ENCODE data around the gene SMR3B.

Gene SMR3B

DNA sequence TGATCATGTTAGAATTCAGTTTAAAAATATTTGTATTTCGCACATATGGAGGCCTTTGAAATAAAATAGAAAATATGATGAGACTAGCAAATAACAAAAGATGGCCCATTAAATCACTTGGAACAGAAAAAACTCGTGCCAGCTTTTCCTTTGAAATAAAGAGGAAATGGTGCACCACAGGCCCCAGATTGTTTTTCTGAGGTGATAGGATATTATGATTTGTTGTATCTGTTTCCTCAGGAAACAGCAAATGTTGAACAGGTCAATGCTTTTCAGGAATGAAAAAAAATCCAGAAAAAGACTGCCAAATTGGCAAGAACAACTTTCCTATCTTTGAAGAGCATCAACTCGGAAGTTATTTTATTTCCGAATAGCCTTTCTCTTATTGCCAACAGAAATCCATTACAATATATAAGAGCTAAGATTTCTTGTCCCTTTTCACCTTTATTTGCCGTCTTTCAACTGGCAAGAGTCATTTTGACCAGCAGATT is at the start of gene SMR3B:
TSS of gene SMR3B (plus strand) at position 441 of the 491 bp plus-strand sequence. CDS start 1,380 bp downstream, outside the sequence.
- DNase-seq (ENCODE audit: low spot score): no peak

DNA sequence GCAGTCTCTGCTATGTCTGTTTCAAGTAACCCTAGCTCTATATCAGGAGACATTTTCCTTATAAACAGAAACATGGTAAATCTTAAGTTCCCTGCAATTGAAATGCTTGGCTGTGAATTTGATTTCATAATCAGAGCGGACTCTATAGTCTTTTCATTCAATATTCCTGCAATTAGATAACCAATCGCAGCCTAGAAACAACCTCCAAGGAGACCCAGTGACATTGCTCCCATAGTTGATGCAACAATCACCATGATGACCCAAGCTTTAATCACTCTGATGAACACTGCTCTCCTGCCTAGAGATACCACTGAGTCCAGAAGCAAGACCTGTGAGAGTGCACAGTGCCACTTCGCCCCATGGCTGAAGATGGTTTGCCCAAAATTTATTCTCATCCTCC is 48.2 kb upstream of the SMR3B start, which contains the start of gene CABS1:
TSS of gene CABS1 (plus strand) at position 301 of the 400 bp plus-strand sequence. CDS start at position 360, 59 bp downstream.
- no peak for DNase-seq (ENCODE audit: low spot score)

DNA sequence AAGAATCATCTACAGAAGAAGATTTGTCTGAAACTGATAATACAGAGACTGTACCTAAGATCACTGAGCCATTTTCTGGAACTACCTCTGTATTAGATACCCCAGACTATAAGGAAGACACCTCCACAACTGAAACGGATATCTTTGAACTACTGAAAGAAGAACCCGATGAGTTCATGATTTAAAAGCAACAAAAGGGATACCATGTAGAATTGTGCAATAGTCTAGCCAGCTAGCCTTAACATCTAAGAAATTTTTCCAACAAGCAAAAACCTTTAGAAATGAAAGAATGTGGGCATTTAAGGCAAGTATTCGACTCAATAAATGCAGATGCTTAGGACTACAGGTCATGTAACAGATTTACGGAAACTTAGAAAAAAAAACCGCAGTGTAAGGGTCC is 46.9 kb upstream of the SMR3B start:
- no peak for DNase-seq (ENCODE audit: low spot score)

DNA sequence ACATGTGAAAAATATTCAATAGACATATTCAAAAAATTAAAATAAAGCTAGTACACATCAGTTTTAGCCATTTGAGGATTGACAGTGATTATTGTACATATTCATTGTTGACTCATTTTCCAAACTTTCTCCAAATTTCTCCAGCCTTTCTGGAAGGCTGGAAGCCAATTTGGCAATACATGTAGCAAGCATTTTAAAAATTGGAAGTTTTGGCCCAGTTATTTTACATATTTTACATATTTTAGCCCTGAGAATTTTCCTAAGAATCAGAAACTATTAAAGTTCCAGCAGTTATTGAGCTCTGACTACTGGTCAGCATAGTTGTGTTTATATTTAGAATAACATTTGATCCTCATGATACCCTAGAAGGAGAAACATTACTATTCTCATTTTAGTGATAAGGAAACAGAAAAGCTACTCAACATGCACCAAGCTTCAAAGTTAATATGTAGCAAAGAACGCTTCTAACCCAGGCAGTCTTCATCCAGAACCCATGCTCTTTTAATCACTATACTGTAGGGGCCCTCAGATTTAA is 45.0 kb upstream of the SMR3B start:
- DNase-seq (ENCODE audit: low spot score): no peak

DNA sequence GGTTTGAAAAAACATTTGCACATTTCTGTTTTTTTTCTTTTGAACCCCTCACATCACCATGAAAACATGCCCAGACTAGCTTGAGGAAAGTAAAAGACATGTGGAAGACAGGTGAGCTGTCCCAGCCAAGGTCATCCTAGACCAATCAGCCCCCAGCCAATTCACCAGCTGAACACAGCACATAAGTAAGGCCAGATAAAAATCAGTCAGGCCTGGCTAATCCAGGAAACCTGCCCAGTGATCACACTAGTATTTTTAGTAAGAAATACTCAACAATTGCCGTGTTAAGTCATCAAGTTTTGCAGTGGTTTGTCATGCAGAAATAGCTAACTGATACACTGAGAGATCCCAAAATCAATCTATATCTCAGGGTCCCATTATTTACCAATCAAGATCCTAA is 26.7 kb upstream of the SMR3B start:
- DNase-seq (ENCODE audit: low spot score): no peak

DNA sequence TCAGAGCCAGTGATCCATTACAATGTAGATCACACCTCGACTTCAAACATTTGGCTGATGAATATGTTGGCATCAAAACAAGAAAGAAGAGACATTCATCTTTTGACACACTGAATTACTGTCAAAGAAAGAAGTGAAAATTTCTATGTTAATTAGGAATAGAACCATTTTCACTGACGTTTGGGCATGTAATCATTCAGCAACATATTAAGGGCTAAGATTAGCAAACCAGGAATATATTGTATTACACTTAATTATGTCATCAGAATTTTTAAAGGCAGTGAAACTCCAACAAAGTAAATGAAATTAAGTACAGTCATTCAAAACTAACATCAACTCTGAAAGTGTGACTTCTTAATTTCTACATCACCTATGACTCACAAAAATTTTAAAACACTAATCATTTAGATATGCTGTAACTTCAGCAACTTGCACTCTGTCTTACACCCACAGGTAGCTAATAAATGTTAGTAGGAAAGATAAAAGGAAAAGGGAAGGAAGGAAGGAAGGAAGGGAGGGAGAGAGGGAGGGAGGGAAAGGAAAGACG is 23.7 kb upstream of the SMR3B start:
- DNase-seq (ENCODE audit: low spot score): no peak

DNA sequence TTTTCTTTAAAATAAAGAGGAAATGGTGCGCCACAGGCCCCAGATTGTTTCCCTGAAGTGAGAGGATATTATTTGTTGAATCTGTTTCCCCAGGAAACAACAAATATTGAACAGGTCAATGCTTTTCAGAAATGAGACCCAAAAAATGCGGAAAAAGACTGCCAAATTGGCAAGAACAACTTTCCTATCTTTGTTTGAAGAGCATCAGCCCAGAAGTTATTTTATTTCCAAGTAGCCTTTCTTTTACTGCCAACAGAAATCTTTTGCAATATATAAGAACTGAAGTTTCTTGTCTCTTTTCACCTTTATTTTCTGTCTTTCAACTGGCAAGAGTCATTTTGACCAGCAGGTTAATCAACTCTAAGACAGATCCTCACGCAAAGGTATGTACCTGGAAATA is 22.5 kb upstream of the SMR3B start, which contains the start of gene SMR3A:
TSS of gene SMR3A (plus strand) at position 301 of the 400 bp plus-strand sequence. CDS start 1,356 bp downstream, outside the sequence.
- DNase-seq (ENCODE audit: low spot score): no peak

DNA sequence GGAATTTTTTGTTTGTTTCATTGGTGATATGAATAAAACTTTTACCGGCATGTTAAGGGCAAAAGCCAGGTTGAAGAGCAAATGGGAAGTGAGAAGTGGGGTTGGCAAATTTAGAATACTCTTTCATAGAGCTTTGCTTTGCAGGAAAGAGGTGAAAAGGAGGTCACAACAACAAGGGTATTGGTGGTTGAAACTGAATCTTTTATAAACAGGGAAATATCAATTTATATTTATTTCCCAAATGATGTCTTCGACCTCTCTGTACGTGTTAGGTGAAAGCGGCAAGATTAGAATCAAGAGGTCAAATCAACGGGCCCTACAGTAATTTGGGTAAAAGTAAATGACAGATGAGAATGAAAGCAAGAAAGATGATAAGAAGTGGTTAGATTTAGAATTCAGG is 18.9 kb upstream of the SMR3B start:
- DNase-seq (ENCODE audit: low spot score): no peak

DNA sequence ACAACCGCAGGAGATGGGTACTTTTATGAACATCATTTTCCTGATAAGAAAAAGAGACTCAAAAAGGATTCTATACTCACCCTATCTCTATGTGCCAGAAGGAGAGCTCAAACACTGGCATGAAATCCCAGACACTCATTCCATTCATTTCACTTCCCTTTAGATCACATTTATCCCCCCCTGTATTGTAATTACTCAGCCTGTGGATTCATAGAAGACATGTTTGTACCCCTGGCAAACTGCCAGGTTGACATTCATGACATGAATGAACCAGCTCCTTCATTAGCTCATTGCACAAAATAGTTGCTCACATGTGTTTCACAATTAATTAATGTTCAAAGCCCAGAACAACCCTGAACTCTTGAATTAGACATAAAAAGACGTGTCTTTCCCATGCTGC is 17.5 kb upstream of the SMR3B start:
- DNase-seq (ENCODE audit: low spot score): no peak

DNA sequence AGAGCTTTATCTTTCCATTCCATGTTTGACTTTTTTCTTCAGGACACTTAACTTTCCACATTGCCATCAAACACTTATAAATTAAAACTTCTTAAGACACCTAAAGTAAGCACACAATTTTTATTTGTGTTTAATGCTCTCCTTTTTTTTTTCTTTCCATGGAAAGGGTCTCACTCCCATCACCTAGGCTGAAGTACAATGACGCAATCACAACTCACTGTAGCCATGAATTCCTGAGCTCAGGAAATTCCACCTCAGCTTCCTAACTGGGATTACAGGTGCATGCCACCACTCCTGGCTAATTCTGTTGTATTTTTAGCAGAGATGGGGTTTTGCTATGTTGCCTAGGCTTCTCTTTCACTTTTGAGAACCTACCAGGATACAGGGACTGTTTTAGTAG is 15.1 kb upstream of the SMR3B start:
- no peak for DNase-seq (ENCODE audit: low spot score)

DNA sequence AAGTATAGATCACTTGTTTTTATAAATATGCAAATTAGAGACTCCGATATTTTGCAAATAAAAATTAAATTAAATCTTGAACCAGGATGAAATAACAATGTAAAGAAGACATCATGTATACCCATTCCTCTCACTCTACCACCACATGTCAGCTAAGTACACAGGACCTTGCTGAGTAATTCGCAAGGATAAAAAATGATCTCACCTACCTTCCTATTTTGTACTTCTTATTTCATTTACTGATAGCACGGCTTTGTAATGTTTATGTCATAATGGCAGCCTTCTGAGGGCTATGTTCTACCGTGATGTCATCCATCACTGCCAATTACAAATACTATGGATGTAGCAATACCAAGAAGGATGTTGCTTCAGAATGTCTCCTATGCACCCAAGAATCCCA is 10.9 kb upstream of the SMR3B start:
- no peak for DNase-seq (ENCODE audit: low spot score)

DNA sequence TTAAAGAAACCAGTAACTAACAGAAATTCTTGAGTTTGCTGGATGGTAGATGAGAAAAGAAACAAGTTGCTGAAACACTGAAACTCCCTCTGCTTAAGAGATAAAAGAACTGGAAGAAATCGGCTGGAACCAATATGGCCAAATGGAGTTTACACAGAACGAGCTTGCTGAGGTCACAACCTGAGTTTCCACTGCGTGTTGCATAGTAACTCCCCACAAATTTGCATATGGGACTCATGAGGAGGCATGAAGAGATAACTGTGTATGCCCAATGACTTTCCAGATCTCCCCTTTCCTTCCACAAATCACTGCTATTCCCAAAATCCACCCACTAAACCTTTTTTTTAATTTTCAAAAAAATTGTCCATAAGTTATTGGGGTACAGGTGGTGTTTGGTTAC is 10.2 kb upstream of the SMR3B start:
- no peak for DNase-seq (ENCODE audit: low spot score)

DNA sequence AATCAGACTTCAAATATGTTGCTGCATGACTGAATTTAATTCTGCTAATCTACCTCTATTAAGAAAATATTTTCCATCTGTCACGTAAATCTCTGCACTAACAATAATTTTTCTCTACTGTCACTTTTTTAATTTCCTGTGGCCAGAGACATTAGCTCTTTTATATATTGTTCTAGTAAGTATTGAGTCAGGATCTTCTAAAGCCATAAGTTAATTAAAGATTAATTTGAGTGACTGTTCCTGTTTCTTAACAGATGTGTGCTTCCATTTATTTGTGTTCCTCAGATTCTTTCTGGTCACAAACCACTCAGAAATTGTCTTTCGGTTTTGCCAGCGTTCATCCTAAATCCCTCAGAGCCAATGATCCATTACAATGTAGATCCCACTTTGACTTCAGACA is 2.4 kb upstream of the SMR3B start:
- DNase-seq (ENCODE audit: low spot score): no peak

DNA sequence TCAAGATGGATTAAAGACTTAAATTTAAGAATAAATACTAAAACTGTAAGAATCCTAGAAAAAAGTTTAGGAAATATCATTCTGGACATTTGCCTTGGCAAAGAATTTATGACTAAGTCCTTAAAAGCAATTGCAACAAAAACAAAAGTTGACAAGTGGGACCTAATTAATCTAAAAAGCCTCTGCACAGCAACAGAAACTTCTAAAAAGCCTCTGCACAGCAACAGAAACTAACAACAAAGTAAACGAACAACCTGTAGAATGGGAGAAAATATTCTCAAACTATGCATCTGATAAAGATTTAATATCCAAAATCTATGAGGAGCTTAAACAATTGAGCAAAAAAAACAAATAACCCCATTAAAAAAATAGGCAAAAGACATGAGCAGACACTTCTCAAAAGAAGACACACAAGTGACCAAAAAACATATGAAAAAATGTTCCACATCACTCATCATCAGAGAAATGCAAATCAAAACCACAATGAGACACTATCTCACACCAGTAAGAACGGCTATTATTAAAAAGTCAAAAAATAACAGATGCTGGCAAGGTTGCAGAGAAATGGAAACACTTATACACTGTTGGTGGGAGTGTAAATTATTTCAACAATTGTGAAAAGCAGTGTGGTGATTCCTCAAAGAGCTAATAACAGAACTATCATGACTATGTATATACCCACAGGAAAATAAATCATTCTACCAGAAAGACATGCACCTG is 9.3 kb downstream of the SMR3B start:
- DNase-seq (ENCODE audit: low spot score): no peak

DNA sequence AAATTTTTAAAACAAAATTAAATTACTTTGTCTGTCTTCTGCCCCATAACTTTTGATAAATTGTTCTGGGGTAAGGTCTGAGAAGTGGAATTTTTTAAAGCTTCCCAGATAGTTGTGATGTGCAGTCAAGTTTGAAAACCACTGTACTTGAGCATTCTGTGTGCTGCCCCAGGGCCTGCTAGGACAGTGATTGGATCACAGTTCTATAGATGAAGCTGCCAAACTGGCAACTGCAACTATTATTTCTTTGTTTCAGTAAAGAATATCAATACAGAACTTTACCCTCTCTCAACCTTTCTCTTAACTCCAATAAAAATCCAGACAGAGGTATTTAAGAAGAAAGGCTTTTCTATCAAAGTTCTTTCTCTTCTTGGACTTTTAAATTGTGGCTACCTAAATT is 14.6 kb downstream of the SMR3B start, which contains the start of gene OPRPN:
TSS of gene OPRPN (plus strand) at position 361 of the 400 bp plus-strand sequence. CDS start 1,346 bp downstream, outside the sequence.
- no peak for DNase-seq (ENCODE audit: low spot score)

DNA sequence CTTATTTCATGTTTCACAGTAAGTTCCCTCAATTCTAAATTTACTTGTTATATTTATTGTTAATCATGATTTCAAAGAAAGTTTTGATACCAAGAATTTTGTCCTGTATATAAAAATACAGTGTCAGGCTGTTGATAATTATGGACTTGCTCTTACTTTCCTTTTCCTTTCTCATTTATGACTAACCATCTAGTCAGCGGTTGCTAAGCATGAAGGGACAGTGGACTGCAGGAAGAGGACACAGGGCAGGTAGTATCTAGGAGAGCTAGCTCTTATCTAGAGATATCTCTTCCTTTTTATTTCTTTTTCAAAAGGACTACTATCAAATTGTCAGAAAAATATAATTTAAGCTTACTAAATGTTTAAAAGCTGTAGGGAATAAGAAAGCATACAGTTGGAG is 16.4 kb downstream of the SMR3B start:
- no peak for DNase-seq (ENCODE audit: low spot score)

DNA sequence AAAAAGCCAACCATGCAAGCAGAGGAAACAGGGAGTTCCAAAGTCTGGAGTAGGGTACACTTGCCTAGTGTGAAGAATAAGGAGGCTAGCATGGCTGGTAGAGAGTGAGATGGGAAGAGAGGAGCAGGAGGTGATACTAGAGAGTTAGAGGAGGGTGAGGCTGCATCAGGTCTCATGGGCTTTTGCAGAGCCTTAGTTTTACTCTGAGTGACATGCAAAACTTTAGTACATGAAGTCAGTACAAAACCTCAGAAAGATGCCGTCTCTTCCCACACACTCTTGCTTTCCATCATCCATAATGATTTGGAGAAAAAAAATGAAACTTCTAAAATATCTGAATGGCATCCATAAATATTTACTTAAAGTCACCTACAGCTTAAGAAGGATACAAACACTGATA is 19.8 kb downstream of the SMR3B start:
- no peak for DNase-seq (ENCODE audit: low spot score)

DNA sequence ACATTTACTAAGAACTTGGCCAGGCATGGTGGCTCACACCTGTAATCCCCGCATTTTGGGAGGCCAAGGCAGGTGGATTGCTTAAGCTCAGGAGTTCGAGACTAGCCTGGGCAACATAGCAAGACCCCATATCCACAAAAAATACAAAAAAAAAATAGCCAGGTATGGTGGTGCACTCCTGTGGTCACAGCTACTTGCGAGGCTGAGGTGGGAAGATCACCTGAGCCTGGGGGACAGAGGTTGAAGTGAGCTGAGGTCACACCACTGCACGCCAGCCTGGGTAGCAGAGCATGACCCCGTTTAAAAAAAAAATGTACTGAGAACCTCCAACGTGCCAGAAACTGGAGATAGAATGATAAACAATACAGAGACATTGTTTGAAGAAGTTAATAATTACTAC is 22.8 kb downstream of the SMR3B start:
- DNase-seq (ENCODE audit: low spot score): no peak

DNA sequence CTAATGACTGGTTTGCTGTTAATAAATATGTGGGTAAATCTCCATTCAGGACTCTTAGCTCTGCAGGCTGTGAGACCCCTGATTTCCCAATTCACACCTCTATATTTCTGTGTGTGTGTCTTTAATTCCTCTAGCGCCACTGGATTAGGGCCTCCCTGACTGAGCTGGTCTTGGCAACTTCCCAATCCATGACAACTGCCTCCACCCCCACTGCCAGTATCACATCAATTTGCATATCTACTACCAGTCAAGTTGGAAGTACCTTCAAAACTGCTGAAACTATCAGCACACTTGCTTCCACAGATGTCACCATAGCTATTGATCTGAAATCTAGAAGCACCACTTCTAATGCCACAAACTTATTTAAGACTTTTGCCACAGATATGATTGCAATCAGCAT is 42.4 kb downstream of the SMR3B start:
- no peak for DNase-seq (ENCODE audit: low spot score)

DNA sequence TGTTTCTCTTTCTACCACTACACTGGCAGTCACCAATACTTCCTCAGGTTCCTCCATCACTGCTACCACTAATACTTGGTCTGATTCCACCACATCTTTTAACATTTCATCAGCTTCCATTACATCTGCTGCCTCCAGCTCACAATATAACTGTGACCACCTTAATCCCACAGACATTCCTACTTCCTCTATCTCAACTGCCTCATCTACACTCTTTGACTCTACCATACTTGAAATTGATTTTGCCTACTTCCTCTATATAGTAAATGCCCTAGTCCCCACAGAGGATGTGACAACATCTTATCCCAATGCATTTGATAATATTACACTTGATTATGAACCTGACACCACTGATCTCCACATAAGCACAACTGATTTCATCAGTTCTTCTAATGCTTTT is 43.9 kb downstream of the SMR3B start:
- no peak for DNase-seq (ENCODE audit: low spot score)

DNA sequence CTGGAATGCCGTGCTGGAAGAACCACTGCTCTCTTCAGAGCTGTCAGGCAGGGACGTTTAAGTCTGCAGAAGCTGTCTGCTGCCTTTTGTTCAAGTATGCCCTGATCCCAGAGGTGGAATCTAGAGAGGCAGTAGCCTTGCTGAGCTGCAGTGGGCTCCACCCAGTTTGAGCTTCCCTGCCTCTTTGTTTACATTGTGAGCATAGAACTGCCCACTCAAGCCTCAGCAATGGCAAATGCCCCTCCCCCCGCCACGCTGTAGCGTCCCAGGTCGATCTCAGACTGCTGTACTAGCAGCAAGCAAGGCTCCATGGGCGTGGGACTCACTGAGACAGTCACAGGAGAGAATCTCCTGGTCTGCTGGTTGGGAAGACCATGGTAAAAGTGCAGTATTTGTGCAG is 54.3 kb downstream of the SMR3B start:
- DNase-seq (ENCODE audit: low spot score): peak; percentile 56
